H7 (cell line): ENCODE measurements around the gene BOK. TPM values are rescaled to one million over a fixed set of nuclear protein-coding genes. Genes with fewer than 3 reads are reported as not detected.
"Not testable (repeated sequence)": the region's sequence is repeated elsewhere in the genome, so short reads cannot be mapped to it uniquely, and the experiment has no call there.

Experiments used
- DNase-seq: peaks from one replicate; pipeline ENCODE4 v3.0.0; 2012
- H3K27me3 ChIP-seq: 2 replicates; pipeline ENCODE4 v1.6.0; 2011; ENCODE audit warnings: mild to moderate bottlenecking, low read length; ENCODE audit not compliant: control insufficient read depth, insufficient read depth
- H3K36me3 ChIP-seq: replicated peaks from 2 replicates; pipeline ENCODE4 v1.5.1; 2011; ENCODE audit warnings: low read length; ENCODE audit not compliant: control insufficient read depth, insufficient read depth
- H3K4me3 ChIP-seq: 2 replicates; pipeline ENCODE4 v1.5.1; 2011; ENCODE audit warnings: low read depth, mild to moderate bottlenecking, control low read depth, low read length, moderate library complexity; ENCODE audit not compliant: insufficient read depth
- total RNA-seq: library from RNA; depleted of rRNA; stranded (reverse); fragments of >200 nt; shearing (Covaris generic); gene quantifications from 2 replicates; pipeline ENCODE4 v1.2.3, GENCODE V29; 2014

BOK gene
- total RNA-seq, 1 experiment from 2014 or later = 61.6 TPM

DNA sequence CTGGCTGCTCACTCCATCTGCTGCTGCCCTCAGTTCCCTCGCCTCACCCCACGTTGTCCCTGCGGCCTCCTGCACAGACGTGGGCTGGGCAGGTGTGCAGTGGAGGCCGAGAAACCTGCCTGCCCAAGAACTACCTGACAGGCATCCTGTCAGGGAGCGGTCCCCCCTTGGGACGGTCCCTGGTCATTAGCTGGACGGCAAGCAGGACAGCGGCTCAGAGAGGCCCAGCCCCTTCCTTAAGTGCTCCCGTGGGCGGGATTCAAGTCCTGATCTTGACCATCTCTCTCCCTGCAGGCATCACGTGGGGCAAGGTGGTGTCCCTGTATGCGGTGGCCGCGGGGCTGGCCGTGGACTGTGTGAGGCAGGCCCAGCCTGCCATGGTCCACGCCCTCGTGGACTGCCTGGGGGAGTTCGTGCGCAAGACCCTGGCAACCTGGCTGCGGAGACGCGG lies 11.3 kb downstream of the BOK start:
- H3K27me3 ChIP-seq = no peaks in the 10 kb centered on the region
- H3K4me3 ChIP-seq = no peak overlapping the region
- DNase-seq = peak; percentile 45
- H3K36me3 ChIP-seq = no peaks in the 10 kb centered on the region; the same call in 1 of the 2 replicates

DNA sequence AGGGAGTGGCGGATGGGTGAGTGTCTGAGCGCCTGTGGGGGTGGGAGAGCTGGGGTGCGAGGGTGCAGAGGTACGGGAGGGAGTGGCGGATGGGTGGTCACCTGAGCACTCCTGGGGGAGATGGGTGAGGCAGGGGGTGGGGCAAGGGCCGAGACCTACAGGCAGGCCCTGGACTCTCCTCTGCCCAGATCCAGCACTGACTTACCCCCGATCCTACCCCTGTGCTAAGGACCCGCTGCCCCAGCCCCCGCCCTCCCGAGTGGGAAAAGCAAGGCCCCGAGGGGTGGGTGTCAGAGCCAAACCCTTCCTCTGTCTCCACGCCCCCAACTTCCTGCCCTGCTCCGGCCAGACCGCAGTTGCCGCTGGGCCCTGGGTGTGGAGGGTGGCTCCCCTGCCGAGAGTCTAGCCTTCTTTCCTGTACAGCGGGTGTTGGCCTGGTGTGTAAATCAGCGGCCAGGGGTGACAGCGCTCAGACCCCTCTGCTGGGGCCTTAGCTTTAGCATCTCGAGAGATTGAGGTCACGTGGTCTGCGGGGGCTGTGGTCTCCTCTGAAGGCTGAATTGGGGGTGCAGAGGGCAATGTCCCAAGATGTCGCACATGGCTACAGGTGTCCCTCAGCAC lies 12.5 kb downstream of the BOK start:
- DNase-seq = peak; percentile 50
- no peaks in the 10 kb centered on the region for H3K27me3 ChIP-seq

DNA sequence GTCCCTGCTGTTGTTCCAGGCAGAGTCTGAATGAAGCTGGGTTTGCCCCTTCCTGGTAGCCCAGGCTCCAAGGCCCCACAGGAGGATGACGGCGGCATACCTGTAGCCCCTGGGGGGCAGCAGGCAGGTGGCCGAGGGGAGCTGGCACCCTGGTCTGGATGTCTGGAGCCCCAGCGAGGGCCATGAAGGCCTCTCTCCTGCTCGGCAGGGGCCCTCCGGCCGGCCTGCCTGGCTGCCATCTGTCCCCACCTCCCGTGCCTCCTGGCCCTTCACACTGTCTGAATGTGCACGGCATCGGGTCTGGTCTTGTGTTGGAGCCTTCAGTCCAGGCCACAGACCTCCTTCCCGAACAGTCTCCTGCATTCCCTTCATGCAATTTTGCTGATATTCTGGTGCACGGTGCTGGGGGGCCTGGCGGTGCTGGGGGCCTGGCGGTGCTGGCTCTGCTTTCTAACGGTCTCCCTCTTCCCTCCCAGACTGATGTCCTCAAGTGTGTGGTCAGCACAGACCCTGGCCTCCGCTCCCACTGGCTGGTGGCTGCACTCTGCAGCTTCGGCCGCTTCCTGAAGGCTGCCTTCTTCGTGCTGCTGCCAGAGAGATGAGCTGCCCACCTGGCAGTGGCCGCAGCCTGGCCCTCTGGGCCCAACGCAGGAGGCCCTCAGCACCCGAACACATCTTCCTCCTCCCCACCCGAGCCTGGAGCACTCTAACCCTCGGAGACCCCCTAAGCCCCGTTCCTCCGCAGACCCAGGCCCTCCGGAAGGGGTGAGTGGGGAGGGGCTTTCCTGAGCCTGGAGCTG lies 13.5 kb downstream of the BOK start:
- H3K27me3 ChIP-seq = no peaks in the 10 kb centered on the region
- DNase-seq = peak; percentile 47
- no peak overlapping the region for H3K4me3 ChIP-seq
- no peaks in the 10 kb centered on the region; the same call in 1 of the 2 replicates for H3K36me3 ChIP-seq

More for the DNA sequence above, 12.5 kb downstream of the BOK start:
- H3K4me3 ChIP-seq = no peak overlapping the region
- H3K36me3 ChIP-seq = no peaks in the 10 kb centered on the region; the same call in 1 of the 2 replicates

DNA sequence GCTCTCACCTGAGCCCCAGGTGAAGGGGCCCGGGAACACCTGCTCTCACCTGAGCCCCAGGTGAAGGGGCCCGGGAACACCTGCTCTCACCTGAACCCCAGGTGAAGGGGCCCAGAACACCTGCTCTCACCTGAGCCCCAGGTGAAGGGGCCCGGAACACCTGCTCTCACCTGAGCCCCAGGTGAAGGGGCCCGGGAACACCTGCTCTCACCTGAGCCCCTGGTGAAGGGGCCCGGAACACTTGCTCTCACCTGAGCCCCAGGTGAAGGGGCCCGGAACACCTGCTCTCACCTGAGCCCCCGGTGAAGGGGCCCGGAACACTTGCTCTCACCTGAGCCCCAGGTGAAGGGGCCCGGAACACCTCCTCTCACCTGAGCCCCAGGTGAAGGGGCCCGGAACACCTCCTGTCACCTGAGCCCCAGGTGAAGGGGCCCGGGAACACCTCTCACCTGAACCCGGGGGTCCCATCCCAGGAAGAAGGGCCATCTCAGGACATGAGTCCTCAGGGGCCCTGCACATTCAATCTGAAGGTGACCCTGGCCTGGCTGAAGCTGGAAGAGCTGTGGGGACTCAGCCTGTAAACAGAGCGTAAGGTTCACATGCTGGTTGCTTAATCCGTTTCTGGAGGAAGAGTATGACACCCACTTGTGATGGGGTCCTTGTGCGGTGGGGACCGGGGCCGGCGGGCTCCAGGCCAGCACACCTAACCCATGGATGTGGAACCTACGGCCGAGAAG lies 14.5 kb downstream of the BOK start:
- DNase-seq = peak; percentile 35

DNA sequence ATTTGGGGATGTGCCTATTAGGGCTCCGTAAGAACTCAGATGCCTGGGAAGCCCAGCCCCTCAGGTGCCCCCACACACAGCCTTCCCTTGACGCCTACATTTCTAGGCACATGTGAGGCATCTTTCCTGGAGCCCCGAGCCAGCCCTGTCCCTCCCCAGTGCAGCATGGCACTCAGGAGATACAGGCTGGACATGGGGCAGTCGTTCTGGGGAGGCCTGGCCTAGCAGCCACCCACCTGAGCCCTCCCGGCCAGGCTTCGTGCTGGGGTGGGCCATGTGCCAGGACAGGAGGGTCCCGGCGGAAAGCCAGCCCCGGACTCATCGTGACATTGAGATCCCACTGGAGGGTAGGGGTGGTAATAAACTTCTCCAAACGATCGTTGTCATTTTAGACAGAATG lies 15.2 kb downstream of the BOK start:
- H3K4me3 ChIP-seq = no peak overlapping the region
- no peaks in the 10 kb centered on the region; the same call in 1 of the 2 replicates for H3K36me3 ChIP-seq
- no peaks in the 10 kb centered on the region for H3K27me3 ChIP-seq
- peak; percentile 40 for DNase-seq

More for the DNA sequence above, 14.5 kb downstream of the BOK start:
- not testable (repeated sequence) for H3K4me3 ChIP-seq, H3K27me3 ChIP-seq, H3K36me3 ChIP-seq

DNA sequence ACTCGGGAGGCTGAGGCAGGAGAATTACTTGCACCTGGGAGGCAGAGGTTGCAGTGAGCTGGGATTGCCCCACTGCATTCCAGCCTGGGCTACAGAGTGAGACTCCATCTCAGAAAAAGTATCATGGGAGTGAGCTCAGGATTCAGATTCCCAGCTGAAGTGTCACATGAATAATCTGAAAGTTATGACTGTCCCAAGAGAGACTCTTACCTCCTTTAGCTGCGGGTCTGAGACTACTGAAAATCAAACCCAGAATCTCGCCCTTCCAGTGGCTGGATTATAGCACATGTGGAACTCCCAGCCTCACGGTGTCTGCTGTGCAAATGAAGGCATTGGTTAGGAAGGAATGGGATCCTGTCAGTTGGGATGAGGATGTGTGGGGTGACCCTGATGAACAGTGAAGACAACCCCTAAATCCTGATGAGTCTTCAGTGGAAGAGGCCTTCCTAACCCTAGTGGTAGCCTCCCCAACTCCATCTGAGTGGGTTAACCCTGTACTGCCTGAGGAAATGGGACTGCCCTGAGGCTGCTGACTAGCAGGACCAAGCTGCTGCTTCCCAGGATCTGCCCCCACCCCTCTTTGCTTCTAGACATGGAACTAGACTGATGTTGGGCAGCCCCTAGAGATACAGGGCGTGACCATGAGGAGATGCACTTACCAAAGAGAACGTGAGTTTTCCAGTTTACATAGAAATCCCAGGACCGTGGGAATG lies 16.5 kb downstream of the BOK start:
- no peak overlapping the region for H3K4me3 ChIP-seq
- no peaks in the 10 kb centered on the region; the same call in 1 of the 2 replicates for H3K36me3 ChIP-seq
- H3K27me3 ChIP-seq = no peaks in the 10 kb centered on the region
- DNase-seq = peak; percentile 49

DNA sequence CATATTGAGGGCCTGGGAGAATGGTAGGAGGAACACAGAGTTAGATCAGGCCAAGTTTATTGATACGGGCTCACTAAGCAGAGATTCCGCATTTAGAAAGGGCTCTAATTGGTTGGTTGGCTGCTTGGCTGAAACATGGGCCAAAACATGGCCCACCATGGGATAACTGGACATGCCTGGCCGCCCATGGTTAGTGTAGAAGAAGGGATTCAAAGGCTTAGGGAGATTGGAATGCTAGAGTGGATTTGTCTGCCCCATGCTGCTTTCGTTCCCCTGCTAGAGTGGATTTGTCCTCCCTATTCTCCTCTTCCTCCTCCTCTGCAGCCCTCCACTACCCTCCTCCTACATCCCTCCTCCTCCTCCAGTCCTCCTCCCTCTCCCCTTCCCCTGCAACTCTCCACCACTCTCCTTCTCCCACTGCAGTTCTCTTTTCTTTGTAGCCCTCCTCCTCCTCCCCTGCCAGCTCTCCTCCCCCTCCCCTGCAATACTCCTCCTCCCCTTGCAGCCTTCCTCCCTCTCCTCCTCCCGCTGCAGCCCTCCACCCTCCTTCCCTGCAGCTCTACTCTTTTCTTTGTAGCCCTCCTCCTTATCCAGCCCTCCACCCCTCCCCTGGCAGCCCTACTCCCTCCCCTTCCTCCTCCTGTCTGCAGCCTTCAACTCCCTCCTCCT lies 17.2 kb downstream of the BOK start:
- H3K4me3 ChIP-seq = no peak overlapping the region
- no peaks in the 10 kb centered on the region; the same call in 1 of the 2 replicates for H3K36me3 ChIP-seq
- H3K27me3 ChIP-seq = no peaks in the 10 kb centered on the region
- DNase-seq = peak; percentile 62

DNA sequence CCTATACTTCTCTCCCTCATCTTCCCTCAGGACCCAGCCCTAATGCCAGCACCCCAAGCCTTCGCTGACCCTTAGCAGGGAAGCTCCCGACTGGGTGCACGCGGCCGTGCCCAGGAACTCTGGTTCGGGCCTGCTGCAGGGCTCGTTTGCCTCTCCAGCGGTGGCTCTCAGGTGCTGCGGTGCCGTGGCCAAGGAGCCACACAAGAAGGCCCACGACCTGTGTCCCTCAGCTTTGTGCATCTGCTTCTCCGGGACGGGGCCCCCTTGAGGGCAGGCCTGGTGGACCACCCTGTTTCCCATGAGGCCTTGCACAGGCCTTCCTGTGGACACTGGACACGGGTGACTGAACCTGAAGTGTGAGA lies 17.7 kb downstream of the BOK start:
- Histone ChIP-seq H3K4me3 (no peak overlapping the region), H3K27me3 (no peaks in the 10 kb centered on the region), H3K36me3 (no peaks in the 10 kb centered on the region; the same call in 1 of the 2 replicates)
- DNase-seq = peak; percentile 69

DNA sequence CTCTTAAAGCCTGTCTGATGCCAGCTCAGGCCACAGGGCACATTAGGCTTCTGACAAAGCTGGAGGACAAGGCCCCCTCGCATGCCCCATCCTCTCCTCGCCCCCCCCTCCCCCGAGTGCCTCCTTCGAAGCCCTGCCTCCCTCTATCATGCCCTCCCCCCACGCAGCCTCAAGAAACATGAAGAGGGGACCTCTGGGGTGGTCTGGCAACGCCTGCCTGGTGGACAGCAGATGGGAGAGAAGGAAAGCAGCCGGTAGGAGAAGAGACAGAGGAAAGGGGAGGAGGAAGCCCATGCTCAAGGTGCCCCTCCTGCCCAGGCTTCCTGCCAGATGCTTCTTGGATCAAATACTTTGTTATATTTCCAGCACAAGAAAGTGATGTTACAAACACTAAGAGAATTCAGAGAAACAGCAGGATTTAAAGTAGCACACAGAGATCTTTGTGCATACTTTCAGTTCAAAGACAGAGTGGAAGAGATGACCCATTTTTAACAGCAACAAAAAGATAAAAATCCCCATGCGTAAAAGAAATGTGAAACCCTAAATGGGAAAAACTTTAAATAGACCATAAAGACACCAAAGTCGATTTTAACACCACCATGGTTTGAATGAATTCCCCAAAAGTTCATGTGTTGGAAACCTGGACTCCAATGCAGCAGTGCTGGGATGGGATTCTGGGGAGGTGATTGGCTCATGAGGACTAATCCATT lies 19.0 kb downstream of the BOK start:
- Histone ChIP-seq H3K27me3 (no peaks in the 10 kb centered on the region), H3K36me3 (no peaks in the 10 kb centered on the region; the same call in 1 of the 2 replicates), H3K4me3 (no peak overlapping the region)
- DNase-seq = peak; percentile 52

DNA sequence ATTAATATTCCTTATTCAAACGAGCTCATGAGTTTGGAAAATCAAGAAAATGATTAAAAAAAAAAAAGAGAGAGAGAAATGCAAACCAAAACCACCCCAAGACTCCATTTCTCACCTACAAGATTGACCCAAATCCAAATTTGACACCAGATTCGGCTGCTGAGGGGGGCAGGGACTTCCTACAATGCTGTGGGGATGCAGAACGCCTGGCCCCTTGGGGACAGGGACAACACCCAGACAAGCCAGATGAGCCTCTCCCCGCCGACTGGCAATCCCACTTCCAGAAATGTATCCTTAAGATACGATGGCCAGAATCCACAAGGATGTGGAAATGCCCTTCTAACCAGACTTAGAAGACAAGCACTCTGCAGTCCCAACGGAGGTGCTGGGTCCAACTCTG lies 20.7 kb downstream of the BOK start:
- H3K27me3 ChIP-seq = no peaks in the 10 kb centered on the region
- DNase-seq = no peak
- no peak overlapping the region for H3K4me3 ChIP-seq
- H3K36me3 ChIP-seq = peaks cover 5% of the 10 kb centered on the region

DNA sequence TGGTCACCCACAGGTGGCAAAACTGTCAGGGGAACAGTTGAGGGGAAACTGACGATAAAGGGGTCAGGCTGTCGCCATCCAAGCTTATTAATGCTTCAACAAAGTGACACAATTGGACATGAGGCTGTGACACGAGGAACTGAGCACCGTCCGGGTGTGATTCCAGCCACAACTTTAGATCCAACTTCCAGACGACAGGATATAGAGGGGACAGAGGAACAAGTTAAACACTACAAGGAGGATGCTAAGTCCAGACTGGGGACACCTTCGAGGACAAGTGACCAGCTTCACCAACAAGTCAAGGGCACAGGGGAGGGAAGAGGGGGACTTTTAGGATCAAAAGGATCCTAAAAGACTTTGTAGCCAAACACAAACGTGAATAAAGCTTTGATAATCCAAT lies 23.8 kb downstream of the BOK start:
- no peak for DNase-seq
- no peaks in the 10 kb centered on the region for H3K27me3 ChIP-seq
- H3K4me3 ChIP-seq = no peak overlapping the region
- H3K36me3 ChIP-seq = peaks cover 5% of the 10 kb centered on the region

DNA sequence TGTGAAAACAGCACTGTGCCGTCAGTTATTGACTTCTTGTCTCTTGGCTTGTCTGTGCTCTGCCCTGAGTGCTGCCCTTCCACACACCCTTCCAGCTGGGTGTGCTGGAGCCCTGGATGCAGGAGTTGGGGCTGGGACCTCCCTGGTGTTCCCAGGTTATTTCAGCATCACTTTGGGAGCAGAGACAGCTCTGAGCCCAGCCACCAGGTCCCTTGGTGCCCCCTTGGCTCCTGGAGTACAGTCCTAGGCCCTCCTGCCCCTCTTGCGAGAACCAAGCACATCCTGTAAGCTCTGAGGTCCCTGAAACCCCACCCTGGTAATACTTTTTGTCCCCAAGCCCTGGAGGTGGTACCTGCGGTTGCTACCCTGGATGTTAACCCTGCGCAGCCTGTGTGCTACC lies 24.3 kb downstream of the BOK start:
- Histone ChIP-seq H3K36me3 (peaks cover 5% of the 10 kb centered on the region), H3K27me3 (no peaks in the 10 kb centered on the region), H3K4me3 (no peak overlapping the region)
- no peak for DNase-seq

DNA sequence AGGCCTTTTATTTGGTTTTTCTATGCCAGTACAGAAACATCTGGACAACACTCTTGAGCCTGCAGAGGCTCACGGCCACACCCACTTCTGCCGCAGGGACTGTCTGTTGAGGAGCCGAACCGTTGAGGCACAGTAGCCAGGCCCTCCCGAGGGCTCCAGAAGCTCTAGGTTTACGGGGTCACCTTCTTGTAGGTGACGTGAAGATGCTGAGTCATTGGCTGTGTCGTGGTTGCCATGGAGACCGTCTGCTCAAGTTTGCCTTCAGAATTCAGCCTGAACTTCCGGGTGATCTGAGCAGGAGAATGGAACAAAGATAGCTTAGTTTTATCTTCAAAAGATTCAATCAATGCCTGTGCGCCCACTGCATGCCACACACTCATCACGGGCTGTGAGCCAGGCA lies 25.9 kb downstream of the BOK start:
- peaks cover 5% of the 10 kb centered on the region for H3K36me3 ChIP-seq

More for the DNA sequence above, 25.9 kb downstream of the BOK start:
- H3K27me3 ChIP-seq = no peaks in the 10 kb centered on the region
- no peak overlapping the region for H3K4me3 ChIP-seq
- DNase-seq = no peak
